HG02970 (cell line): ENCODE measurements around the gene EPB41L4A.
"Not testable (repeated sequence)": the region's sequence is repeated elsewhere in the genome, so short reads cannot be mapped to it uniquely, and the experiment has no call there.

Source experiments
- ATAC-seq: cut with Tn5 transposase; IDR thresholded peaks from one replicate; pipeline ENCODE4 v1.9.1; 2021; ENCODE audit warnings: mild to moderate bottlenecking, moderate library complexity, moderate number of reproducible peaks; ENCODE audit not compliant: unreplicated experiment, low FRiP score

Gene EPB41L4A

GRCh38 chr5:112360740-112361139 lies 58.3 kb downstream of the EPB41L4A start:
- ATAC-seq: not testable (repeated sequence)

GRCh38 chr5:112356178-112356956 lies 62.7 kb downstream of the EPB41L4A start:
- no peak for ATAC-seq

- no peak for ATAC-seq
Observed at GRCh38 chr5:112355058-112355685, 63.9 kb downstream of the EPB41L4A start.

GRCh38 chr5:112353678-112354077 lies 65.4 kb downstream of the EPB41L4A start:
- ATAC-seq: no peak

- ATAC-seq: no peak
Observed at GRCh38 chr5:112351225-112351624, 67.9 kb downstream of the EPB41L4A start.

- no peak for ATAC-seq
Observed at GRCh38 chr5:112350626-112351025, 68.5 kb downstream of the EPB41L4A start.

- ATAC-seq: no peak
Observed at GRCh38 chr5:112349371-112349770, 69.7 kb downstream of the EPB41L4A start.

GRCh38 chr5:112348915-112349314 lies 70.2 kb downstream of the EPB41L4A start:
- ATAC-seq: no peak

- no peak for ATAC-seq
Observed at GRCh38 chr5:112348387-112348786, 70.7 kb downstream of the EPB41L4A start.

- peak; percentile 50 for ATAC-seq
Observed at GRCh38 chr5:112346411-112347044, 72.5 kb downstream of the EPB41L4A start.

GRCh38 chr5:112344540-112344939 lies 74.5 kb downstream of the EPB41L4A start:
- no peak for ATAC-seq

- ATAC-seq: no peak
Observed at GRCh38 chr5:112342389-112342788, 76.7 kb downstream of the EPB41L4A start.

- ATAC-seq: no peak
Observed at GRCh38 chr5:112339761-112340160, 79.3 kb downstream of the EPB41L4A start.

GRCh38 chr5:112338681-112339337 lies 80.3 kb downstream of the EPB41L4A start:
- no peak for ATAC-seq

- no peak for ATAC-seq
Observed at GRCh38 chr5:112333331-112333781, 85.7 kb downstream of the EPB41L4A start.

GRCh38 chr5:112331892-112332291 lies 87.2 kb downstream of the EPB41L4A start:
- no peak for ATAC-seq

GRCh38 chr5:112329419-112330090 lies 89.5 kb downstream of the EPB41L4A start:
- peak; percentile 86 for ATAC-seq

- ATAC-seq: no peak
Observed at GRCh38 chr5:112323166-112323565, 95.9 kb downstream of the EPB41L4A start.

GRCh38 chr5:112320408-112320807 lies 98.7 kb downstream of the EPB41L4A start:
- no peak for ATAC-seq

GRCh38 chr5:112318346-112318745 lies 100.7 kb downstream of the EPB41L4A start:
- no peak for ATAC-seq
